SJCRH30 (cell line): ENCODE results near the gene SIM1. TPM values are rescaled to one million over a fixed set of nuclear protein-coding genes. Genes with fewer than 3 reads are reported as not detected.

ENCODE experiments used
- DNase-seq, 2 experiments: peaks; one replicate each; pipeline ENCODE4 v3.0.0-alpha.2; 2015 to 2020
- H3K27ac ChIP-seq: fragments of 250-450 bp; sonication (Bioruptor Pico); 2 replicates; pipeline ENCODE4 v1.5.1; 2020; ENCODE audit warnings: mild to moderate bottlenecking, moderate library complexity
- H3K27me3 ChIP-seq: fragments of 250-450 bp; sonication (Bioruptor Pico); 2 replicates; pipeline ENCODE4 v1.5.1; 2020; ENCODE audit warnings: mild to moderate bottlenecking, moderate library complexity
- H3K36me3 ChIP-seq: fragments of 250-450 bp; sonication (Bioruptor Pico); 2 replicates; pipeline ENCODE4 v1.5.1; 2020; ENCODE audit warnings: mild to moderate bottlenecking, moderate library complexity
- H3K4me1 ChIP-seq: fragments of 250-450 bp; sonication (Bioruptor Pico); 2 replicates; pipeline ENCODE4 v1.5.1; 2020; ENCODE audit warnings: mild to moderate bottlenecking, moderate library complexity
- H3K4me3 ChIP-seq: fragments of 250-450 bp; sonication (Bioruptor Pico); 2 replicates; pipeline ENCODE4 v1.5.1; 2020; ENCODE audit warnings: mild to moderate bottlenecking, moderate library complexity
- H3K9me3 ChIP-seq: fragments of 250-450 bp; sonication (Bioruptor Pico); replicated peaks from 2 replicates; pipeline ENCODE4 v1.5.1; 2020; ENCODE audit warnings: mild to moderate bottlenecking, moderate library complexity
- total RNA-seq: library from RNA; depleted of rRNA; stranded (reverse); fragments of >200 nt; shearing (Covaris generic); gene quantifications from 2 replicates; pipeline ENCODE4 v1.2.3, GENCODE V29; 2014

The SIM1 gene
- total RNA-seq, 1 experiment from 2014 or later, result 1.2 TPM

GRCh38 chr6:100463630-100464161 lies 1.0 kb downstream of the SIM1 start:
- Histone ChIP-seq H3K9me3 (no peaks in the 10 kb centered on the region), H3K36me3 (no peaks in the 10 kb centered on the region), H3K27ac (peak overlapping the region; percentile 21; the same call in 1 of the 2 replicates), H3K27me3 (no peaks in the 10 kb centered on the region), H3K4me1 (peaks cover 6% of the 10 kb centered on the region; the same call in 1 of the 2 replicates), H3K4me3 (peak overlapping the region; percentile 63)
- DNase-seq, result peak in 1 of 2 experiments; percentile 37

GRCh38 chr6:100462706-100463629 lies 1.8 kb downstream of the SIM1 start:
- H3K4me3 ChIP-seq, result peak overlapping the region; percentile 63
- peak overlapping the region; percentile 21; the same call in 1 of the 2 replicates for H3K27ac ChIP-seq
- no peaks in the 10 kb centered on the region for H3K9me3 ChIP-seq
- H3K4me1 ChIP-seq, result peaks cover 6% of the 10 kb centered on the region; the same call in 1 of the 2 replicates
- no peaks in the 10 kb centered on the region for H3K27me3 ChIP-seq
- peak in 1 of 2 experiments; percentile 31 for DNase-seq
- H3K36me3 ChIP-seq, result no peaks in the 10 kb centered on the region

GRCh38 chr6:100461917-100462705 lies 2.6 kb downstream of the SIM1 start:
- no peaks in the 10 kb centered on the region for H3K27me3 ChIP-seq
- peaks cover 6% of the 10 kb centered on the region; the same call in 1 of the 2 replicates for H3K4me1 ChIP-seq
- peak overlapping the region; percentile 63 for H3K4me3 ChIP-seq
- H3K27ac ChIP-seq, result peak overlapping the region; percentile 86
- DNase-seq, result no peak
- no peaks in the 10 kb centered on the region for H3K9me3 ChIP-seq
- no peaks in the 10 kb centered on the region for H3K36me3 ChIP-seq

DNA sequence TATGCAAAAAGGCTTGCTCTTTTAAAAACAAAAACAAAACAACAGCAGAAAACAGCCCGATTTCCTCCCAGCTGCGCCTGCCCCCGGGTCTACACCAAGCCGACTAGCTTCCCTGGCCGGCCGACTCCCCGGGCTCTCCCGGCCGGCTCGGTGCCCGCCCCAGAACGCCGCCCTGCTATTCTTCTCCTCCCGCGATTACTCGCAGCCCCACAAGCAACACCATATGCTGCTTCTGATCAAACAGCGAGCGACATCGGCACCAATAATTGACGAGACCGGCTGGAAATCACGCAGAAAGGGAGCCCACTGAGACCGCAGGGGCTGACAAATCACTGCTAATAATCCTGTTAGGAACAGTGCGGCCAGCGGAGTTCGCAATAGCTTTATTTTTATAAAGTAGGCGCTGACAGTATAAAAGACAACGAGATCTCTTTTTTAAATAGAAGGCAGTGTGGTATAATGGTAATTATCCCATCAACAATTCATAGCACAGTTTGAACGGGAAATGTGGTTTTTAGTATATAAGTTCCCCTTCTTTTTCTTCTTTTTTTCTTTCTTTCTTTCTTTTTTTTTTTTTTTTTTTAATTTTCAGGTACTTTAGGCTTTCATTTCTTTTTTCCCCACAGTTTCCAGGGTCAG lies 3.3 kb downstream of the SIM1 start:
- peaks cover 6% of the 10 kb centered on the region; the same call in 1 of the 2 replicates for H3K4me1 ChIP-seq
- no peaks in the 10 kb centered on the region for H3K36me3 ChIP-seq
- H3K27me3 ChIP-seq, result no peaks in the 10 kb centered on the region
- peak overlapping the region; percentile 86 for H3K27ac ChIP-seq
- peak overlapping the region; percentile 63 for H3K4me3 ChIP-seq
- H3K9me3 ChIP-seq, result no peaks in the 10 kb centered on the region
- DNase-seq, result peak; percentile 88 to 90

- Histone ChIP-seq H3K27me3 (no peaks in the 10 kb centered on the region), H3K9me3 (no peaks in the 10 kb centered on the region), H3K4me1 (peaks cover 6% of the 10 kb centered on the region; the same call in 1 of the 2 replicates), H3K27ac (peak overlapping the region; percentile 86), H3K36me3 (no peaks in the 10 kb centered on the region), H3K4me3 (peak overlapping the region; percentile 63)
- DNase-seq, result peak; percentile 35 to 71
Observed at GRCh38 chr6:100460650-100461204, 4.0 kb downstream of the SIM1 start.

DNA sequence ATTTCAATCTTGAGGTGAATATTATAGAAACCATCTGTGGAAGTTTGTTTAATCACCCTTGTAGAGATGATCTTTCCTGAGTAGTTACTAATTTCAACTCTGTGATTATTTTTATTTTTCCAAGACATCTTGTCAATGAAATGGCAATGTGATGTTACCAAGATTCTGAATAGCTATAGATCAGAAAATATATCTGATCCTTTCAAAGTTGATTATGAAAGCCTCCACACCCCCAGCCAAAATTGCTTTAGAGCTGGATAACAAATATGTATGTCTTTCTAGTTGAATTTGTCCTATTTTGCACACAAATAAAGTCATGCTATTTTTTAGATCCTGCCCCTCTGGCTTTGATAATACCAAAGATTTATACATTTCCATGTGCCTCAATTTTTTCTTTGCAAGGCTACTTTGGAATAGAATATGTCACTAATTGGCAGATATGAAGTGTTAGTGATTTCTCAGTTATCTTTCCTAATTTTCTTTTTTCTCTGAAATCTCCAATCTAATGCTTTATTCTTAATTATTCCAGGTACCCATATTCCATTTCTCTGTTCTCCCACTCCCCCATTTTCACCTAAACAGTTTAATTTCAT lies 5.0 kb downstream of the SIM1 start:
- no peak overlapping the region for H3K4me3 ChIP-seq
- no peaks in the 10 kb centered on the region for H3K27me3 ChIP-seq
- H3K27ac ChIP-seq, result no peak overlapping the region
- peaks cover 6% of the 10 kb centered on the region; the same call in 1 of the 2 replicates for H3K4me1 ChIP-seq
- no peaks in the 10 kb centered on the region; the same call in 1 of the 2 replicates for H3K9me3 ChIP-seq
- H3K36me3 ChIP-seq, result no peaks in the 10 kb centered on the region
- DNase-seq, result no peak

- Histone ChIP-seq H3K27ac (no peak overlapping the region), H3K9me3 (no peaks in the 10 kb centered on the region; the same call in 1 of the 2 replicates), H3K36me3 (no peaks in the 10 kb centered on the region), H3K27me3 (no peaks in the 10 kb centered on the region), H3K4me1 (peaks cover 6% of the 10 kb centered on the region; the same call in 1 of the 2 replicates), H3K4me3 (no peak overlapping the region)
- no peak for DNase-seq
Observed at GRCh38 chr6:100458841-100459591, 5.7 kb downstream of the SIM1 start.

DNA sequence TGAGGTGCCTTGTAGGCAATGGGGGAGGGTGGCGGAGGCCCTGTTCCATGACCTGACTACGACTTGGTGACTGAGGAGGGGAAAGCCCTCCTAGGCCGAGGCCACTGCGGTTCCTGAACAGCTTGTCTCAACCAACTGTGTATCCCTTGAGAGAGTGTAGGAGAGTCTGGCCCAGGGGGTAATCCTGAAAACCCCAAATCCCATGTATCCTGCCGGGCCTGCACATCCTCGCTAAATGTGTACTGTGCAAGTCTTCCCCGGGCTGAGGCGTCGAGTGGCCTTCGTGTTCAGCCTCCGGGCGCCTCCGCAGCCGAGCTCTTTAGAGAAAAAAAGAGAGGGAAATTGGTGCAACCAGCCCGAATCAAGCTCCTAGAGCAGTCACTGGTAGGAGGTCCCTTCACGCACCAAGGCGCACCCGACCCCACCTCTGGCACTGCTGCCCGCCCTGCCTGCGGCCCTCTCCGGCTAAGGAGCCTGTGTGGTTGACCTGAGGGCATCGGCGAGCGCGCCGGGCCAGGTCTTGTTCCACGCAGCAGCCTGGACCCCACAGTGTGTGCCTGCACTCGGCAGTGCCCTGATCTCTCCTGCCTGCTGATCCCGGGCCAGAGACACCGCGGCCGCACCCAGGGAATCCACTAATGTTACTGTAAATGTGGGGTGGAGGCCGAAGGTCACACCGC lies 7.3 kb downstream of the SIM1 start:
- no peak overlapping the region for H3K4me3 ChIP-seq
- H3K9me3 ChIP-seq, result no peaks in the 10 kb centered on the region; the same call in 1 of the 2 replicates
- H3K4me1 ChIP-seq, result peaks cover 6% of the 10 kb centered on the region; the same call in 1 of the 2 replicates
- no peak overlapping the region for H3K27ac ChIP-seq
- no peaks in the 10 kb centered on the region for H3K27me3 ChIP-seq
- no peaks in the 10 kb centered on the region for H3K36me3 ChIP-seq
- DNase-seq, result no peak

DNA sequence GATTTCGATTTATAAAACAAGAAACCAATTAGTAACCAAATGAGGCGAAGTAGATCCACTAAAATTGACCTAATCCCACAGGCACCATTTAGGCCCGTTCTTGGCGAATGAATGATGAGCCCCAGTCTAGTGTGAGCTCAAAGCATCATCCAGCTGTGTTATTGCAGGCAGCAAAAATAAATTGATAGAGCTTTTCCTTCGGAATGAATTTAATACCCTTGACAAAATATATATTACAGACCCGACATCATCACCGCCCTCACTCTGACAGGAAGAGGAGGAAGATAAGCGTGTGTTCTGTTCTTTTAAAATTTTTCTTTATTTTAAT lies 7.8 kb downstream of the SIM1 start:
- peaks cover under 1% of the 10 kb centered on the region; the same call in 1 of the 2 replicates for H3K4me1 ChIP-seq

DNA sequence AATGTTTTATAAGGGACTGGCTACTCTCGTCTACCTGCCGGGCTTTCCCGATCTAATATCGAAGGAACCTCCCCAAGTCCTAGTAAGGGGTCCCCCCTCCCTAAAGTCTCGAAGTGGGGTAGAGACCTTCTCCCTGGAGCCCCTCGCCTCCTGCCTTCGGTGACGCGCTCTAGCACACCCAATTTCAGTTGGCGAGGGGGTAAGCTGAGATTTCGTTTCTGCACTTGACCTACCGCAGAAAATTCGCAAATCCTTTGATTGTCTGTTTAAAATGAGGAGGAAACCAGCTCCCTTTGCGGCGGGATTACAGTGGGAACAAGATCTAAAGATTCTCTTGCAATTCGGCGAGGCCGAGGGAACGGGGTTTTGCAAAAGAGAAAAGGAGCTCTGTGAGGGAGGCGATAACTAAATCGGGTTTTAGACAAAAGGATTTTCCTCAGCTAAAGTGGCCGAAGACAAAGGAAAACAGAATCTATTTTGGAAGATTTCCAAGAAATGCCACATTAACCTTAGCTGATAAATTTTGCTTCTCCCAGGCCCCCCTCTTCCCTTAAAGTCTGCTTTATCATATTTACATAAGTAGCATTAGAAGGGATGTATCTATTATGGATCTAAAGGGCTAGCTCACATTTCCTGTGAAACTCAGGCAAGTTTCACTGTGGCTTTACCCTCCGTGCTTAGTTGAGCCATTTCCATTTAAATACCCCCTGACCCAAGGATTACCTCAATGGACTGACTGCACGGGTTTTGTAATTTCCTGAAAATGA lies 8.4 kb downstream of the SIM1 start:
- no peaks in the 10 kb centered on the region; the same call in 1 of the 2 replicates for H3K9me3 ChIP-seq
- no peaks in the 10 kb centered on the region for H3K27me3 ChIP-seq
- H3K4me3 ChIP-seq, result no peak overlapping the region
- H3K36me3 ChIP-seq, result no peaks in the 10 kb centered on the region
- H3K4me1 ChIP-seq, result no peaks in the 10 kb centered on the region
- no peak overlapping the region for H3K27ac ChIP-seq
- DNase-seq, result no peak

More for the DNA sequence above, 7.8 kb downstream of the SIM1 start:
- no peak overlapping the region for H3K4me3 ChIP-seq
- no peaks in the 10 kb centered on the region for H3K36me3 ChIP-seq
- H3K27ac ChIP-seq, result no peak overlapping the region
- DNase-seq, result no peak
- no peaks in the 10 kb centered on the region for H3K27me3 ChIP-seq
- no peaks in the 10 kb centered on the region; the same call in 1 of the 2 replicates for H3K9me3 ChIP-seq

GRCh38 chr6:100455230-100456124 lies 9.2 kb downstream of the SIM1 start:
- Histone ChIP-seq H3K36me3 (no peaks in the 10 kb centered on the region), H3K4me1 (no peaks in the 10 kb centered on the region), H3K4me3 (no peak overlapping the region), H3K27me3 (no peaks in the 10 kb centered on the region), H3K27ac (no peak overlapping the region), H3K9me3 (no peaks in the 10 kb centered on the region; the same call in 1 of the 2 replicates)
- DNase-seq, result no peak
